GM12878 (cell line): ENCODE data around the gene TTC31. TPM values are rescaled to one million over a fixed set of nuclear protein-coding genes. Genes with fewer than 3 reads are reported as not detected.

Experiments
- BHLHE40 ChIP-seq, 2 experiments: fragments of 450-650 bp in 1 of 2; IDR thresholded peaks; 2 replicates each; pipeline ENCODE4 v1.6.1; 2011 to 2017; ENCODE audit warnings: low read depth in 2 of 2, borderline replicate concordance in 1 of 2, improper control_type of control experiment in 1 of 2, low read length in 1 of 2, mild to moderate bottlenecking in 1 of 2
- CBX3 ChIP-seq: fragments of 200-600 bp; sonication (generic); IDR thresholded peaks from 2 replicates; pipeline ENCODE4 v1.6.1; 2016; ENCODE audit warnings: low read depth, borderline replicate concordance
- CEBPZ ChIP-seq: fragments of 150-350 bp; IDR thresholded peaks from 2 replicates; pipeline ENCODE4 v1.6.1; 2016; ENCODE audit warnings: low read depth, low read length
- CHD2 ChIP-seq: IDR thresholded peaks from 2 replicates; pipeline ENCODE4 v1.6.1; 2011; ENCODE audit warnings: low read depth, low read length, improper control_type of control experiment, borderline replicate concordance
- CREB1 ChIP-seq: IDR thresholded peaks from 2 replicates; pipeline ENCODE4 v1.6.1; 2012; ENCODE audit warnings: low read depth, mild to moderate bottlenecking, inconsistent platforms
- ELK1 ChIP-seq: IDR thresholded peaks from 2 replicates; pipeline ENCODE4 v1.6.1; 2012; ENCODE audit warnings: low read depth, low read length, improper control_type of control experiment
- EP300 ChIP-seq, 2 experiments: fragments of 150-350 bp in 1 of 2; IDR thresholded peaks; 2 replicates each; pipeline ENCODE4 v1.6.1; 2011 to 2012; ENCODE audit warnings: low read depth in 2 of 2, low read length in 2 of 2, borderline replicate concordance in 1 of 2, improper control_type of control experiment in 1 of 2, inconsistent platforms in 1 of 2; ENCODE audit not compliant: control insufficient read depth in 1 of 2
- ESRRA ChIP-seq: IDR thresholded peaks from 2 replicates; pipeline ENCODE4 v1.6.1; 2012; ENCODE audit warnings: mild to moderate bottlenecking, low read length, improper control_type of control experiment
- GATAD2B ChIP-seq: fragments of 450-650 bp; conservative IDR thresholded peaks from 2 replicates; pipeline ENCODE4 v1.6.1; 2017; ENCODE audit warnings: low read depth, mild to moderate bottlenecking, moderate library complexity
- HCFC1 ChIP-seq: fragments of 150-350 bp; IDR thresholded peaks from 2 replicates; pipeline ENCODE4 v1.6.1; 2014; ENCODE audit warnings: low read length
- JUND ChIP-seq: IDR thresholded peaks from 2 replicates; pipeline ENCODE4 v1.6.1; 2012; ENCODE audit warnings: low read depth, mild to moderate bottlenecking, low read length, improper control_type of control experiment, moderate library complexity
- KAT2A ChIP-seq: conservative IDR thresholded peaks from 2 replicates; pipeline ENCODE4 v1.6.1; 2011; ENCODE audit warnings: low read depth, low read length; ENCODE audit not compliant: control insufficient read depth
- KLF5 ChIP-seq: fragments of 450-650 bp; IDR thresholded peaks from 2 replicates; pipeline ENCODE4 v1.6.1; 2014; ENCODE audit warnings: mild to moderate bottlenecking; ENCODE audit not compliant: partially characterized antibody
- MYB ChIP-seq: fragments of 150-350 bp; IDR thresholded peaks from 2 replicates; pipeline ENCODE4 v1.6.1; 2014; ENCODE audit warnings: mild to moderate bottlenecking, low read depth, low read length, borderline replicate concordance
- MYC ChIP-seq: IDR thresholded peaks from 2 replicates; pipeline ENCODE4 v1.6.1; 2011; ENCODE audit warnings: mild to moderate bottlenecking, low read length, moderate library complexity, inconsistent platforms; ENCODE audit not compliant: insufficient read depth, insufficient replicate concordance, insufficient read length, severe bottlenecking
- NFYB ChIP-seq: IDR thresholded peaks from 2 replicates; pipeline ENCODE4 v1.6.1; 2011; ENCODE audit warnings: low read depth, mild to moderate bottlenecking, low read length, improper control_type of control experiment, moderate library complexity; ENCODE audit not compliant: insufficient read depth
- PAX8 ChIP-seq: fragments of 450-650 bp; IDR thresholded peaks from 2 replicates; pipeline ENCODE4 v1.6.1; 2017; ENCODE audit warnings: mild to moderate bottlenecking, moderate library complexity
- POLR2A ChIP-seq: IDR thresholded peaks from 2 replicates; pipeline ENCODE4 v1.6.1; 2011; ENCODE audit warnings: low read depth, mild to moderate bottlenecking, low read length
- RELB ChIP-seq: fragments of 450-650 bp; IDR thresholded peaks from 2 replicates; pipeline ENCODE4 v1.6.1; 2017; ENCODE audit warnings: low read depth, mild to moderate bottlenecking, moderate library complexity
- SUPT20H ChIP-seq: IDR thresholded peaks from 2 replicates; pipeline ENCODE4 v1.6.1; 2011; ENCODE audit warnings: low read depth, mild to moderate bottlenecking, low read length, moderate library complexity, borderline replicate concordance; ENCODE audit not compliant: control insufficient read depth
- SUZ12 ChIP-seq: fragments of 200-600 bp; sonication (generic); IDR thresholded peaks from one replicate; pipeline ENCODE4 v1.6.1; 2018; ENCODE audit warnings: antibody characterized with exemption, mild to moderate bottlenecking; ENCODE audit not compliant: unreplicated experiment
- TARDBP ChIP-seq: IDR thresholded peaks from 2 replicates; pipeline ENCODE4 v1.6.1; 2016; ENCODE audit warnings: borderline replicate concordance
- ZNF274 ChIP-seq: IDR thresholded peaks from one replicate; pipeline ENCODE4 v1.8.0; 2011; ENCODE audit not compliant: insufficient read length, insufficient read depth
- ZNF384 ChIP-seq: IDR thresholded peaks from 2 replicates; pipeline ENCODE4 v1.6.1; 2012; ENCODE audit warnings: low read depth, mild to moderate bottlenecking, low read length, improper control_type of control experiment, borderline replicate concordance
- polyA plus RNA-seq, 11 experiments: library from polyadenylated mRNA; depleted of rRNA in 4 of 11; unstranded in 6 of 11; stranded (reverse) in 5 of 11; fragments of >200 nt; fragmentation: Nextera tagmentation in 4 of 11; fragmentation: Illumina TruSeq in 1 of 11; extraction: Ambion mirVana in 4 of 11; extraction: Trizol in 1 of 11; gene quantifications; 1 replicate in 1 of 11; 2 replicates in 10 of 11; pipeline versions ENCODE4 v1.2.1 to v1.2.3, GENCODE V29; 2011 to 2016; ENCODE audit warnings: inconsistent platforms in 2 of 11, missing spikeins in 2 of 11, low read depth in 1 of 11
- total RNA-seq, 4 experiments: library from RNA; depleted of rRNA in 3 of 4; stranded (reverse); fragments of >200 nt in 3 of 4; fragmentation: Illumina TruSeq in 1 of 4; extraction: Trizol in 1 of 4; gene quantifications; 2 replicates each; pipeline versions ENCODE4 v1.2.1 to v1.2.3, GENCODE V29; 2013 to 2021

The TTC31 gene
- total and polyA plus RNA-seq, 10 of the 15 experiments (the other 5 are each of a cell fraction or from before 2014, with no cell fraction given): 6.5 to 34.9 (median 25.9) TPM

GRCh38 chr2:74472086-74472944, 10.6 kb upstream of the TTC31 start, which contains the start of gene MRPL53 (continued):
- TF ChIP-seq RELB: peak; percentile 98
- peak; percentile 90 for TF ChIP-seq CREB1
- TF ChIP-seq ELK1: peak; percentile 95
- no peak for TF ChIP-seq PAX8
- no peak for TF ChIP-seq KAT2A
- TF ChIP-seq CEBPZ: no peak; the same call in 1 of the 2 replicates
- TF ChIP-seq ZNF274: no peak
- no peak for TF ChIP-seq MYB
- TF ChIP-seq HCFC1: peak; percentile 80
- peak; percentile 54 to 63; a peak in 2 of 4 replicates for TF ChIP-seq BHLHE40 (IDR thresholded peaks at IDR 0.05; ENCODE audit: borderline replicate concordance in 1 of 2, low read depth in 2 of 2, low read length in 1 of 2)
- peak; percentile 59; the same call in 1 of the 2 replicates for TF ChIP-seq NFYB
- TF ChIP-seq ESRRA: no peak
- TF ChIP-seq TARDBP: peak; percentile 70
- TF ChIP-seq SUPT20H: no peak
- no peak for TF ChIP-seq GATAD2B
- no peak for TF ChIP-seq JUND
- no peak for TF ChIP-seq EP300 (IDR thresholded peaks at IDR 0.05; ENCODE audit: borderline replicate concordance in 1 of 2, control insufficient read depth in 1 of 2, low read depth in 2 of 2, low read length in 2 of 2)
- peak; percentile 81 for TF ChIP-seq KLF5
- TF ChIP-seq ZNF384: no peak
- peak; percentile 98 for TF ChIP-seq POLR2A
- no peak for TF ChIP-seq SUZ12
- peak; percentile 82 for TF ChIP-seq CHD2
- no peak for TF ChIP-seq MYC
- no peak for TF ChIP-seq CBX3
